ENCODE results near the gene ERC2. TPM values are rescaled to one million over a fixed set of nuclear protein-coding genes. Genes with fewer than 3 reads are reported as not detected.

ERC2 gene
- total RNA-seq, 1 donor from 2014 or later = 1.5 TPM

- Histone ChIP-seq H3K9me3 (no peaks in the 10 kb centered on the region), H3K36me3 (no peaks in the 10 kb centered on the region), H3K27me3 (ENCODE audit: low read depth) (no peaks in the 10 kb centered on the region), H3K27ac (no peak overlapping the region), H3K4me1 (no peaks in the 10 kb centered on the region), H3K4me3 (no peak overlapping the region)
- intact Hi-C loops (cut with DNase I) = no loop called here
- no peak for DNase-seq
- ATAC-seq = no peak
- TF ChIP-seq CTCF (IDR thresholded peaks at IDR 0.05) = no peak
Measured at GRCh38 chr3:55779543-55779942, 688.7 kb downstream of the ERC2 start.

- no peak for TF ChIP-seq CTCF (IDR thresholded peaks at IDR 0.05)
- DNase-seq (no peak), ATAC-seq (no peak)
- H3K9me3 ChIP-seq = no peaks in the 10 kb centered on the region
- H3K4me1 ChIP-seq = no peaks in the 10 kb centered on the region
- intact Hi-C loops (cut with DNase I) = no loop called here
- no peak overlapping the region for H3K27ac ChIP-seq
- no peak overlapping the region for H3K4me3 ChIP-seq
- H3K36me3 ChIP-seq = no peaks in the 10 kb centered on the region
- H3K27me3 ChIP-seq (ENCODE audit: low read depth) = no peaks in the 10 kb centered on the region
Measured at GRCh38 chr3:55775366-55776154, 692.7 kb downstream of the ERC2 start.

- DNase-seq (no peak), ATAC-seq (no peak)
- H3K27ac ChIP-seq = no peak overlapping the region
- H3K9me3 ChIP-seq = no peaks in the 10 kb centered on the region
- no peak for TF ChIP-seq CTCF (IDR thresholded peaks at IDR 0.05)
- intact Hi-C loops (cut with DNase I) = no loop called here
- no peaks in the 10 kb centered on the region for H3K4me1 ChIP-seq
- no peak overlapping the region for H3K4me3 ChIP-seq
- no peaks in the 10 kb centered on the region for H3K27me3 ChIP-seq (ENCODE audit: low read depth)
- no peaks in the 10 kb centered on the region for H3K36me3 ChIP-seq
Measured at GRCh38 chr3:55774856-55775255, 693.4 kb downstream of the ERC2 start.

- intact Hi-C loops (cut with DNase I) = no loop called here
- no peak for DNase-seq
- no peak for ATAC-seq
- H3K4me3 ChIP-seq = no peak overlapping the region
- TF ChIP-seq CTCF (IDR thresholded peaks at IDR 0.05) = no peak
- no peak overlapping the region for H3K27ac ChIP-seq
- no peaks in the 10 kb centered on the region for H3K36me3 ChIP-seq
- H3K27me3 ChIP-seq (ENCODE audit: low read depth) = no peaks in the 10 kb centered on the region
- H3K9me3 ChIP-seq = no peaks in the 10 kb centered on the region
- no peaks in the 10 kb centered on the region for H3K4me1 ChIP-seq
Measured at GRCh38 chr3:55771503-55771902, 696.8 kb downstream of the ERC2 start.

GRCh38 chr3:55770077-55770476 lies 698.2 kb downstream of the ERC2 start:
- Histone ChIP-seq H3K9me3 (no peaks in the 10 kb centered on the region), H3K4me1 (no peaks in the 10 kb centered on the region), H3K36me3 (no peaks in the 10 kb centered on the region), H3K27ac (no peak overlapping the region), H3K4me3 (no peak overlapping the region), H3K27me3 (ENCODE audit: low read depth) (no peaks in the 10 kb centered on the region)
- intact Hi-C loops (cut with DNase I) = no loop called here
- no peak for ATAC-seq
- no peak for TF ChIP-seq CTCF (IDR thresholded peaks at IDR 0.05)
- DNase-seq = no peak

Data from lower lobe of right lung (tissue), 2 donors.